HepG2 (cell line): ENCODE measurements around the gene SLC25A38. TPM values are rescaled to one million over a fixed set of nuclear protein-coding genes. Genes with fewer than 3 reads are reported as not detected.

ENCODE experiments used
- AHR ChIP-seq: IDR thresholded peaks from 2 replicates; pipeline ENCODE4 v1.6.1; 2018; ENCODE audit warnings: missing genetic modification reagents, missing compliant biosample characterization
- BHLHE40 ChIP-seq: IDR thresholded peaks from 2 replicates; pipeline ENCODE4 v1.6.1; 2011; ENCODE audit warnings: low read length, improper control_type of control experiment
- CCDC6 ChIP-seq: sonication (generic); formaldehyde crosslinking; IDR thresholded peaks from 2 replicates; pipeline ENCODE4 v1.8.1; 2022; ENCODE audit warnings: mild to moderate bottlenecking, missing genetic modification reagents, moderate library complexity
- NFKBIZ ChIP-seq: IDR thresholded peaks from 2 replicates; pipeline ENCODE4 v1.6.1; 2018; ENCODE audit warnings: missing genetic modification reagents, missing compliant biosample characterization
- PAF1 ChIP-seq: IDR thresholded peaks from 2 replicates; pipeline ENCODE4 v1.6.1; 2016; ENCODE audit warnings: missing genetic modification reagents, missing compliant biosample characterization
- SSRP1 ChIP-seq: IDR thresholded peaks from 2 replicates; pipeline ENCODE4 v1.6.1; 2016; ENCODE audit warnings: control low read depth
- TCF12 ChIP-seq, 2 experiments: fragments of 450-650 bp in 1 of 2; sonication (generic) in 1 of 2; formaldehyde crosslinking in 1 of 2; IDR thresholded peaks; 2 replicates each; pipeline versions ENCODE4 v1.6.1 to v1.8.0; 2017 to 2022; ENCODE audit warnings: antibody characterized with exemption in 1 of 2, mild to moderate bottlenecking in 1 of 2, missing genetic modification reagents in 1 of 2, moderate library complexity in 1 of 2
- ZC3H4 ChIP-seq: sonication (generic); formaldehyde crosslinking; IDR thresholded peaks from 2 replicates; pipeline ENCODE4 v1.4.0; 2020; ENCODE audit warnings: missing genetic modification reagents, borderline replicate concordance
- ZNF414 ChIP-seq: sonication (generic); formaldehyde crosslinking; IDR thresholded peaks from 2 replicates; pipeline ENCODE4 v1.5.0; 2020; ENCODE audit warnings: missing genetic modification reagents
- ZNF549 ChIP-seq: sonication (generic); formaldehyde crosslinking; IDR thresholded peaks from 2 replicates; pipeline ENCODE4 v1.5.0; 2020; ENCODE audit warnings: missing genetic modification reagents
- ZNF749 ChIP-seq: sonication (generic); formaldehyde crosslinking; IDR thresholded peaks from 2 replicates; pipeline ENCODE4 v1.8.0; 2022; ENCODE audit warnings: mild to moderate bottlenecking, missing genetic modification reagents, moderate library complexity, borderline replicate concordance
- polyA plus RNA-seq, 8 experiments: library from polyadenylated mRNA; depleted of rRNA in 3 of 8; stranded (reverse) in 7 of 8; unstranded in 1 of 8; fragments of >200 nt; fragmentation: Illumina TruSeq in 4 of 8; extraction: Trizol in 4 of 8; gene quantifications; 2 replicates each; pipeline versions ENCODE4 v1.2.1 to v1.2.3, GENCODE V29; 2011 to 2016; ENCODE audit warnings: low read depth in 4 of 8, missing spikeins in 1 of 8, mixed read lengths in 1 of 8; ENCODE audit not compliant: insufficient read depth in 1 of 8
- total RNA-seq, 5 experiments: library from RNA; depleted of rRNA; stranded (reverse); fragments of >200 nt; fragmentation: Illumina TruSeq; extraction: Trizol; gene quantifications; 2 replicates each; pipeline ENCODE4 v1.2.3, GENCODE V29; 2016; ENCODE audit warnings: low read depth in 1 of 5
- TF ChIP-seq, protein P1 (sequence below): sonication (generic); formaldehyde crosslinking; conservative IDR thresholded peaks from 2 replicates; pipeline ENCODE4 v1.4.0; 2020; ENCODE audit warnings: missing genetic modification reagents
- TF ChIP-seq, protein P2 (sequence below): sonication (generic); formaldehyde crosslinking; IDR thresholded peaks from 2 replicates; pipeline ENCODE4 v1.5.0; 2020; ENCODE audit warnings: mild to moderate bottlenecking, missing genetic modification reagents

The SLC25A38 gene
- total and polyA plus RNA-seq, 2 of the 13 experiments (the other 11 are each of a cell fraction or from before 2014, with no cell fraction given), result 32.5 to 35.4 TPM

DNA sequence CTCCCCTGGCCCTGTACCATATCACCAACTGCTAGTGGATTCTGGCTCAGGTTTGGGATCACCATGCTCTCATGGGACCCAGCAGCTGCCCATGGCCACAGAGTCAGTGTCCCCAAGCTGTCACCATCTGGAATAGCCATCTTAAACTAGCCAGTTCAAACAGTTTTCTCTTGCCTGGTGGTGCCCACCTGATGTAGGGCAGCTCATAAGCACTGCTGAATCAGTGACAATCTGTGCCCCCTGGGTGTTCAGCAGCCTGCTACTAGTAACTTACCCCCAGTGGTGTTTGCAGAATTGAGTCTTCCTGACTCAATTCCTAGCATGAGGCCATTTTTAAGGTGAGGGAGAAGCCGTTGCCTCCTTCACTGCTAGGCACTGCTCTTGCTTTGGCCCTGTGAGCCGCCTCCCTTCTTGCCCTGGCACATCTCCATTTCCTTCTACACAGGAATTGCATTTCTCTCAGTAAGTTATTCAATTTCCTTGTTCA, 31.3 kb downstream of the SLC25A38 start (continued):
- TF ChIP-seq ZNF749 (CRISPR knock-in tag), result no peak
- no peak for TF ChIP-seq TCF12 (IDR thresholded peaks at IDR 0.05)
- no peak for TF ChIP-seq TCF12 (CRISPR knock-in tag; IDR thresholded peaks at IDR 0.05)
- TF ChIP-seq ZNF414 (CRISPR knock-in tag), result no peak
- TF ChIP-seq PAF1 (CRISPR knock-in tag), result peak; percentile 21; the same call in 1 of the 2 replicates
- no peak for TF ChIP-seq CCDC6
- no peak for TF ChIP-seq BHLHE40
- peak; percentile 34; the same call in 1 of the 2 replicates for TF ChIP-seq ZC3H4 (CRISPR knock-in tag)
- no peak for TF ChIP-seq ZNF549 (CRISPR knock-in tag)
- TF ChIP-seq, protein P1, sequence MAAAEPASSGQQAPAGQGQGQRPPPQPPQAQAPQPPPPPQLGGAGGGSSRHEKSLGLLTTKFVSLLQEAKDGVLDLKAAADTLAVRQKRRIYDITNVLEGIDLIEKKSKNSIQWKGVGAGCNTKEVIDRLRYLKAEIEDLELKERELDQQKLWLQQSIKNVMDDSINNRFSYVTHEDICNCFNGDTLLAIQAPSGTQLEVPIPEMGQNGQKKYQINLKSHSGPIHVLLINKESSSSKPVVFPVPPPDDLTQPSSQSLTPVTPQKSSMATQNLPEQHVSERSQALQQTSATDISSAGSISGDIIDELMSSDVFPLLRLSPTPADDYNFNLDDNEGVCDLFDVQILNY (CRISPR knock-in tag), result no peak
- no peak for TF ChIP-seq NFKBIZ
- TF ChIP-seq, protein P2, sequence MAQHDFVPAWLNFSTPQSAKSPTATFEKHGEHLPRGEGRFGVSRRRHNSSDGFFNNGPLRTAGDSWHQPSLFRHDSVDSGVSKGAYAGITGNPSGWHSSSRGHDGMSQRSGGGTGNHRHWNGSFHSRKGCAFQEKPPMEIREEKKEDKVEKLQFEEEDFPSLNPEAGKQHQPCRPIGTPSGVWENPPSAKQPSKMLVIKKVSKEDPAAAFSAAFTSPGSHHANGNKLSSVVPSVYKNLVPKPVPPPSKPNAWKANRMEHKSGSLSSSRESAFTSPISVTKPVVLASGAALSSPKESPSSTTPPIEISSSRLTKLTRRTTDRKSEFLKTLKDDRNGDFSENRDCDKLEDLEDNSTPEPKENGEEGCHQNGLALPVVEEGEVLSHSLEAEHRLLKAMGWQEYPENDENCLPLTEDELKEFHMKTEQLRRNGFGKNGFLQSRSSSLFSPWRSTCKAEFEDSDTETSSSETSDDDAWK (CRISPR knock-in tag), result no peak
- TF ChIP-seq SSRP1 (CRISPR knock-in tag), result peak; percentile 89; the same call in 1 of the 2 replicates
- TF ChIP-seq AHR (CRISPR knock-in tag), result no peak
